NOMO-1 treated with dmso at 0.1 percent for 144 hours (cell line): ENCODE data around the gene ULBP3.
"Not testable (repeated sequence)": the region's sequence is repeated elsewhere in the genome, so short reads cannot be mapped to it uniquely, and the experiment has no call there.

Experiments used
- DNase-seq: peaks from one replicate; lab custom pipeline; 2025; ENCODE audit not compliant: unreplicated experiment; lab: John Stamatoyannopoulos, UW

The ULBP3 gene

DNA sequence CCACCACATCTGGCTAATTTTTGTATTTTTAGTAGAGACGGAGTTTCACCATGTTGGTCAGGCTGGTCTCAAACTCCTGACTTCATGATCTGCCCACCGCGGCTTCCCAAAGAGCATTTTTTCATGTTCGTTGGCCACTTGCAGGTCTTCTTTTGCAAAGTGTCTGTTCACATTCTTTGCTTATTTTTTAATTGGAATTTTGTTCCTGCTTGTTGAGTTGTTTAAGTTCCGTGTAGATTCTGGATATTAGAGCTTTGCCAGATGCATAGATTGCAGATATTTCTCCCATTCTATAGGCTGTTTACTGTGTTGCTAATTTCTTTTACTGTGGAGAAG, 51.8 kb downstream of the ULBP3 start:
- DNase-seq = not testable (repeated sequence)

DNA sequence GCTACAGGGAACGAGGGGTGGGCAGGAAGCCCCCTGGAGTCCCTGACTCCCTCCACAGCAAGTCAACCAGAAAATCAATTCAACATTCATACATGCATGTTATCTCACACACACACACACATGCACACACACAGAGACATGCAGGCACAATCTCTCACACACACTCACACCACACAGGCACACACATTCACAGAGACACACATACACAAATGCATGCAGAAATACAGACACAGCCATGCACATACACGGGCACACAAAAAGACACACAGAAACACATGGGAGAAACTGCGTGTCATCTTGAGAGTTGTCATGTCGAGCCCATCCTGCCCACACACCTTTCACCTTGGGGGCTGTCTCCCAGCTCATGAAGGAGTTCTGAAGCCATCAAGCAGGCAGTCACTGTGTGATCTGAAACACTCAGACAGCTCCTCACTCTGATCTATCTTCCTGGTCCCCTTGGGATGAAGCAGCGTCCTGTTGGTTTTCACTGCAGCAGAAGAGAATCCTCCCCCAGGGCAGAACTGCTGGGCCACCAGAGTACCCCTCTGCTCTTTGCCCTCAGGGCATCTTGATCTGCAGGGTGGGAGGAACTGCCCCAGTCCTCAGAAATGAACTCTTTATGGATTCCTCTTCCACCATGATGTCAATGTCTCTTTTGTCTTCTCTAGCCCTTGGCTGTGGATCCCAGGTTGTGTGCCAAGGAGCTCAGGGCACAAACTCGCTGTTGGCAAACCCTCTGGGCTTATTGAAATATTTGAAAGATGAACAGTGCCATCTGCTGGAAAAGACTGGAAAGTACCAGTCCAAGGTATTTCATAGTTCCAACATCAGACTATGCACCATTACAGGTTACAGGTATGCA, 52.4 kb downstream of the ULBP3 start:
- peak; percentile 26 for DNase-seq

DNA sequence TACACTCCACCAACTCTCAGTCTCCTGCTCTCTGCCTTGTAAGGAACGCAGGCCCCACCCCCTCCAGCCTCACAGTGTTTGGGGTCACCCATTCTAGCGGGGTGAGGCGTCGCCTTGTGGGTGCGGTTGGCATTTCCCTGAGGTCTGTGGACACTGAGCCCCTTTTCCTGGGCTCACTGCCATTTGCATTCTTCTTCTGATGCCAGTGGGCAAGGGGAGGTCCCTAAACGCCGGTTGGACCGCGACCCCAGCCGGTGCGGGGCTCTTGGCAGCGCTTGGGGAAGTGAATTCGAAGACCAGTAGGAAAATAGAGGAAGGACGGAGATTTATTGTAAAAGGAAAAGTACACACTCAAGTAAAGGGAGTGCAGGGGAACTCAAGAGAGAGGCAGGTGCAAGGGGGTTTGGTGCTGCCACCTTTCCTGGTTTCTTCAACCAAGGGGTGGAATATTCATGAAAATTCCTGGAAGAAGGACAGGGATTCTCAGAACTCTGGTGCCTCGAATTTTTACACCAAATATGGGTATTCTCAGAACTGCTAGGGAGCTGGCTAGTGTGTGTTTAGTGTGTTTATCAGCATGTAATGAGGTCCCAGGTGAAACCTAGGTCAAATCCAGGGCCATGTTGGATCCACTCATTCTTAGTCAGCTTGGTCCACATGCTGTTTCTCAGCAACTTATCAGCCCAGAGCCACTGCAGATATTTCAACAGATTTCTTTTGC, 53.5 kb downstream of the ULBP3 start:
- DNase-seq = not testable (repeated sequence)

DNA sequence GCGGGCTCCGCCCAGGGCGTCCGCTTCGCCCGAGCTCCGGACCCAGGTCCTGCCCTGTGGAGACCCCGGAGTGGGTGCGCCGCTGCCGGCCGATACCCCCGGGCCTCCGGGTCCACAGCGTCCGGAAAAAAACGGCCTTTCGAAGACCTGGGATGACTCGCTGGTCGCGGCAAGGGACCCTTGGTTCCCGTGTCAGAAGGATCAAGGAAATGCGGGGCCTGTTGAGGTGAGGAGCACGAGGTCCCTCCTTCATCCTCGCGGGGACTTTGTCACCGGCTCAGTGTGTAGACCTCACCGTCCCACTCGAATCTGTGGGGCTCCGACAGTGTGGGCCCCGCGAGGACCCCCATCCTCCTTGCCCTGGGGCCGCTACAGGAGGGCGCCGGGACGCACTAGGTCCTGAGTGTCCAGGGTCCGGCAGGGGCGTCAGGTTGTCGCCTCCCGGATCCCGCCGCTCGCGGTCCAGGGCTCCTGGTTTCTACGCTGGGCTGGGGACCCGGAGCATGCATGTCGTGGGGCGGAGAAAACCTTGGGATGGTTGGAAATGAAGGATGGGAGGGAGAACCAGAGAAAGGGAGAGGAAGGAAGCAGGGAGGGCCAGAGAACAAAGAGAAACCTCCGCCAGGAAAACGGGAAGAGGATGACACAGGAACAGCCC, 54.2 kb downstream of the ULBP3 start:
- DNase-seq = not testable (repeated sequence)

DNA sequence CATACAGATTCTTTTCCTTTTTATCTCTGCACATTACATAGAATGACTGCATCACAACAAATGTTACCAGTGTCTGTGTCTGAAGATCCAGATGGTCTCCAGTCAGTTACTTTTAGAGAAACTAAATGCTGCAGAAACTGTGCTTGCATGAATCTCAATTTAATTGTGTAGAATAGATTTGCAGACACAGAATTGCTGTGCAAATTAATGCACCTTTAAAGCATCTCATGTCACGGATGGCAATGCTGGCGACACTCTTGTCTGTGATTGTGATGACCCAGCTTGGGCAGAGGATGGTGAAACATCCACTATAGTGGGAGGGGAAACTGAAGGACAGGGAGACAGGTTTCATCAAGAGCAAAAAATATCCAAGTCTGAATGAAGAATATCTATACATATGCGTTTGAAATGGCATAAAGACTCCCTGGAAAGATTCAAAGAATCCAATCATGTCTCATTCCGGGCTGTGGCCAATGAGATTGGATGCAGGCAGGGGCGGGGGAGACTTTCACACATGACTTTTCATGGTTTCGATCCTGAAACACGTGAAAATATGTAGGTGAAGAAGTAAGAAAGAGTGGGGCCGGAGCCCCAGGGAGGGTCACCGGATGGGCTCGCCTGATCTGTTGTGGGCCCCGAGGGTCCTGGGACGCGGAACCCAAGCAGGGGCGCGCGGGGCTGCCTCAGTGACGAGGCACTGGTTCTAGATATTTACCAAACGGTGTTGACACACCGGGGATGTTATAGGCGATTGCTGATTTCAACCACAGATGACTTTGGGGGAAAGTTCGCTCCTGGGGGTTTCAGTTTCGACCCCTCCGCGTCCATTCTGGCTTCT, 54.9 kb downstream of the ULBP3 start:
- not testable (repeated sequence) for DNase-seq

DNA sequence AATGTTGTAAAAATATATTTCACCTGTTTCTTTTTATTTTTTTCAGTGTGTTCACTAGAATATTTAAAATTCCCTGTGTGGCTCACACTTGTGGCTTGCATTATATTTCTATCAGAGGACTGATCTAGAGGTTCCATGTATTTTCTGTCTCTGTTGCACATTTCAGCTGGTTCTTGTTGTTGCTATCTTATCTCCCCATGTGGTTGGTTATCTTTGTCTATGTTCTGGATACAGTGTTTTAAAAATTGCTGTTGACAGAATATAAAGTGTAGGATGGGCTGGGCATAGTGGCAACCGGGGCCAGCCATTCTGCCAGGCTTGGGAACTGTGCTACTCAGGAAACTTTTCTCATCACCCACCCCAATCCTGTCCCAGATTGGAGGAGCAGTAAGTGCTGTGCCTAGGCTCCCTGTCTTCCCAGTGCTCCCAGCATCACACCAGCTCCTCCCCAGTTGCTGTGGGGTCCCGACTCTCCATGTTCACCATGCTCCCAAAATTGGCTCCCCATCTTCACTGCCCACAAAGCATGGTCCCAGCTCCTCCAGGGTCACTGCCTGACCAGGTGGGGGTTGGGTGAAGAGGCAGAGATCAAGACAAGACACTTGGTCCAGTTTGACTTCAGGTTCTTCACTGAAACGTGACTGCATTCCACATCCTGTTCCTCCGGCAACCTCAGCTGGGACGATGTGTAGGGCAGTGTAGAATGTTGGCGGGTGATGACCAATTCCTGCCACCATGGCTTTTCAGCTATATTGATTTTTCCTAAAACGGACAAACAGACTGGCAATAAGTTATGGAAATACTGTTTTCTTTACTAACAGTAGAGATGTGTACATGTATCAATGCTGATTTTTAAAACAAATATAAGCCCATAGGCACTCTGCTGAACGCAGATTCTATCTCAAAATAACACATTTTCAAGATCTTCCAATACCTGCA, 55.8 kb downstream of the ULBP3 start:
- DNase-seq = not testable (repeated sequence)
